ENCODE measurements around the gene POLA2.

POLA2 gene

GRCh38 chr11:65261591-65262380, at the start of gene POLA2:
Gene POLA2, plus strand, starts transcription at chr11:65261962. Its CDS starts 331 bp downstream, at chr11:65262293.
- H3K4me1 Mint-ChIP-seq (ENCODE audit: low read depth), result peaks cover 29% of the 10 kb centered on the region
- H3K27me3 Mint-ChIP-seq (ENCODE audit: low read depth), result no peaks in the 10 kb centered on the region
- H3K36me3 Mint-ChIP-seq (ENCODE audit: low read depth), result peaks cover 30% of the 10 kb centered on the region
- no peaks in the 10 kb centered on the region for H3K9me3 Mint-ChIP-seq
- H3K27ac Mint-ChIP-seq, result peak within 1 kb of the TSS; percentile 89
- H3K4me3 Mint-ChIP-seq, result peak within 1 kb of the TSS; percentile 96
- DNase-seq (ENCODE audit: low spot score), result peak; percentile 99

DNA sequence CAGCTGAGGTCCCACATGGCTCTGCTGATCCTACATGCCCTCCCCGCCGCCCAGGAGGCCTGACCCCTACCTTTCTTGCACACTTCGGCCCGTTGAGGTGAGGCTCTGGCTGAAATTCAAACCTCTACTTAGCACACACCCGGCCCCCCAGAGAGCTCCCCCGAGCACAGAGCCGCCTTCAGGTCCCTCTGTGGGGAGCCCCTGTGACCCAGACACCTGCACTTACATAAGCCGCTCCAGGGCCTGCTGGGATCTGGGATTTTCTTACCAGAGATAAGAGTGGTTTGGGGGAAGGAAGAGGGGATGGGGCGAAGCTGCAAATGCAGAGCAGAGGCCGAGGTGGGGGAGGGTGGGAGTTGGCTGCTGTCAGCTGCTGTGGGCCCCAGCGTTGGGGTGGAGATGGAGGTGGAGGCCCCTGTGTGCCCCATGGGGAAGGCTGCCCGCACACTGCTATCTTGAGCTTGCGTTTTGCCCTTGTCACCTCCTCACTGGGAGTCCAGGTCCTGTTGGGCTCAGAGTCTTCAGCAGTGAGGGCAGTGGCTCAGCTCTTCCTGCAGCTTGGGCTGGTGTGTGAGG, 49.4 kb upstream of the POLA2 start:
- DNase-seq (ENCODE audit: low spot score), result no peak
- Mint-ChIP-seq H3K36me3 (ENCODE audit: low read depth) (peaks cover 9% of the 10 kb centered on the region), H3K9me3 (no peaks in the 10 kb centered on the region), H3K4me3 (no peak overlapping the region), H3K27me3 (ENCODE audit: low read depth) (no peaks in the 10 kb centered on the region), H3K4me1 (ENCODE audit: low read depth) (peaks cover 14% of the 10 kb centered on the region), H3K27ac (no peak overlapping the region)

- peaks cover 9% of the 10 kb centered on the region for H3K36me3 Mint-ChIP-seq (ENCODE audit: low read depth)
- no peak overlapping the region for H3K27ac Mint-ChIP-seq
- peaks cover 14% of the 10 kb centered on the region for H3K4me1 Mint-ChIP-seq (ENCODE audit: low read depth)
- H3K4me3 Mint-ChIP-seq, result no peak overlapping the region
- H3K27me3 Mint-ChIP-seq (ENCODE audit: low read depth), result no peaks in the 10 kb centered on the region
- no peak for DNase-seq (ENCODE audit: low spot score)
- H3K9me3 Mint-ChIP-seq, result no peaks in the 10 kb centered on the region
Measured at GRCh38 chr11:65213322-65214211, 48.2 kb upstream of the POLA2 start.

DNA sequence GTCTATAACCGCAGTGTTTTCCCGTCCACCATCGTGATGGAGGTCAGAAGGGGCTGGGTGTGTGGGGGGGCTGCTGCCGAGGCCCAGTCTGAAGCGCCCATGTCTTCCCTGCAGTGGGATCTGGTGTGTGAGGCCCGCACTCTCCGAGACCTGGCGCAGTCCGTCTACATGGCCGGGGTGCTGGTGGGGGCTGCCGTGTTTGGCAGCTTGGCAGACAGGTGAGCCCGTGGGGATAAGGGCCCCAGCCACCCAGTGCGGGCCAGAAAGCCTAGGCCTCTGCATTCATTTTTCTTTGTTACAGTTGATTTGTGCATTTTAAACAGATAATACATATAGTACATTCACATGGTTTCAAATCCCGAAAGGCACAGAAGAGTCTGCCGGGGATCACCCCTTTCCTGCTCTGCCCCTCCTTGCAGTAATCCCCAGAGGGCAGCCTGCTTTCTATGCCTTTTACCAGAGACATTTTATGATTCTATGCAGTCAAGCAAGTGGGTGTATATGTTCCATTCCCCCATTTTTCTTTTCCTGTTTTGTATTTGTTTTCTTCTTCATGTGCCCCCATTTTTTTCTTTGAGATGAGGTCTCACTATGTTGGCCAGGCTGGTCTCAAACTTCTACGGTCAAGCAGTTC, 47.4 kb upstream of the POLA2 start:
- peaks cover 13% of the 10 kb centered on the region for H3K4me1 Mint-ChIP-seq (ENCODE audit: low read depth)
- no peak for DNase-seq (ENCODE audit: low spot score)
- H3K4me3 Mint-ChIP-seq, result peak overlapping the region; percentile 1
- peaks cover 3% of the 10 kb centered on the region for H3K36me3 Mint-ChIP-seq (ENCODE audit: low read depth)
- no peaks in the 10 kb centered on the region for H3K27me3 Mint-ChIP-seq (ENCODE audit: low read depth)
- peak overlapping the region; percentile 13 for H3K27ac Mint-ChIP-seq
- no peaks in the 10 kb centered on the region for H3K9me3 Mint-ChIP-seq

GRCh38 chr11:65215441-65216076, 46.2 kb upstream of the POLA2 start:
- peak; percentile 37 for DNase-seq (ENCODE audit: low spot score)
- Mint-ChIP-seq H3K27ac (peak overlapping the region; percentile 69), H3K4me3 (no peak overlapping the region)

GRCh38 chr11:65216830-65217229, 44.9 kb upstream of the POLA2 start:
- no peaks in the 10 kb centered on the region for H3K36me3 Mint-ChIP-seq (ENCODE audit: low read depth)
- no peak overlapping the region for H3K27ac Mint-ChIP-seq
- H3K9me3 Mint-ChIP-seq, result no peaks in the 10 kb centered on the region
- H3K27me3 Mint-ChIP-seq (ENCODE audit: low read depth), result no peaks in the 10 kb centered on the region
- H3K4me3 Mint-ChIP-seq, result no peak overlapping the region
- H3K4me1 Mint-ChIP-seq (ENCODE audit: low read depth), result peaks cover 22% of the 10 kb centered on the region
- DNase-seq (ENCODE audit: low spot score), result no peak

More at GRCh38 chr11:65215441-65216076, 46.2 kb upstream of the POLA2 start:
- Mint-ChIP-seq H3K9me3 (no peaks in the 10 kb centered on the region), H3K36me3 (ENCODE audit: low read depth) (no peaks in the 10 kb centered on the region), H3K27me3 (ENCODE audit: low read depth) (no peaks in the 10 kb centered on the region), H3K4me1 (ENCODE audit: low read depth) (peaks cover 22% of the 10 kb centered on the region)

DNA sequence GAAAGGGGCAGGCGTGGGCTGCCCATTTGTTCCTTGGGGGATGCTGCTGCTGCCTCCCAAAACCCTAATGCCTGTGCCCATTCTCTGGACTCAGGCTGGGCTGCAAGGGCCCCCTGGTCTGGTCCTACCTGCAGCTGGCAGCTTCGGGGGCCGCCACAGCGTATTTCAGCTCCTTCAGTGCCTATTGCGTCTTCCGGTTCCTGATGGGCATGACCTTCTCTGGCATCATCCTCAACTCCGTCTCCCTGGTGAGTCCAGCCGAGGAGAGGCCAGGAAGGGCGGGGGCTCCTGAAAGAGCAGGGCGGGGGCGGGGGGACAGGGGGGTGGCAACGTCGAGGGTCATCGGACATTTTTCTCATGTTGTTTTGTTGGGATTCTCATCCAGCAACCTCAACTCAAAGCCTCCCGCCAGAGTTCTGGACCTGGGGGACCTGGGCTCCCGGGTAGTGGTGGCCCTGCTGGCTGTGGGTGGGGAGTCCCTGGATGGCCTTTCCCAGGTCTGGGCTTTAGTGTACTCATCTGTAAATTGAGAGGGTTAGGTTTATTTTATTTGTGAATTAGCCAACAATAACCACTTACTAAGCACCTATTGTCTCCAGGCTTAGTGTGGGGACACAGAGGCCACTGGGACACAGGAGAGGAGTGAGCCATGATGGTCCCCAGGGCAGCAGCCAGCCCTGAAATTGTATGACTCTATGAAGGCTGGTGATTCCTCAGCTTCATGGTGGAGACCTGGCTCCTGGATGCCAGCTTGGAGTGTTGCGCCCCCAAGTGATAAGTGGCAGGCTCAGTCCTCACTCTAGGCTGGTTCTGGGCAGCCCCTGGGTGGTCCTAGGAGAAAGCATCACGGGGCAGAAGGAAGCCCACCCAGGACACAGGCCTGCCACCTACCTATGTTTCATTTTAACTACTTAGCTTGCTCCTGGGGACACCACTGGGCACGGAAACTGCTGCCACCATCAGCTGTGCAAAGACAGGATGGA, 44.0 kb upstream of the POLA2 start:
- Mint-ChIP-seq H3K36me3 (ENCODE audit: low read depth) (no peaks in the 10 kb centered on the region), H3K9me3 (no peaks in the 10 kb centered on the region), H3K27ac (no peak overlapping the region), H3K27me3 (ENCODE audit: low read depth) (peaks cover 5% of the 10 kb centered on the region), H3K4me1 (ENCODE audit: low read depth) (peaks cover 22% of the 10 kb centered on the region), H3K4me3 (no peak overlapping the region)
- no peak for DNase-seq (ENCODE audit: low spot score)

GRCh38 chr11:65218446-65218845, 43.3 kb upstream of the POLA2 start:
- no peak overlapping the region for H3K27ac Mint-ChIP-seq

GRCh38 chr11:65219930-65220213, 41.9 kb upstream of the POLA2 start:
- no peak for DNase-seq (ENCODE audit: low spot score)
- peaks cover 7% of the 10 kb centered on the region for H3K27me3 Mint-ChIP-seq (ENCODE audit: low read depth)
- peaks cover 15% of the 10 kb centered on the region for H3K4me1 Mint-ChIP-seq (ENCODE audit: low read depth)
- no peak overlapping the region for H3K4me3 Mint-ChIP-seq
- H3K36me3 Mint-ChIP-seq (ENCODE audit: low read depth), result no peaks in the 10 kb centered on the region
- no peaks in the 10 kb centered on the region for H3K9me3 Mint-ChIP-seq
- H3K27ac Mint-ChIP-seq, result no peak overlapping the region

More at GRCh38 chr11:65218446-65218845, 43.3 kb upstream of the POLA2 start:
- peaks cover 19% of the 10 kb centered on the region for H3K4me1 Mint-ChIP-seq (ENCODE audit: low read depth)
- no peak for DNase-seq (ENCODE audit: low spot score)
- H3K27me3 Mint-ChIP-seq (ENCODE audit: low read depth), result peaks cover 5% of the 10 kb centered on the region
- H3K9me3 Mint-ChIP-seq, result no peaks in the 10 kb centered on the region
- H3K36me3 Mint-ChIP-seq (ENCODE audit: low read depth), result no peaks in the 10 kb centered on the region
- H3K4me3 Mint-ChIP-seq, result no peak overlapping the region

GRCh38 chr11:65221026-65221425, 40.7 kb upstream of the POLA2 start:
- Mint-ChIP-seq H3K27ac (no peak overlapping the region), H3K4me3 (no peak overlapping the region), H3K4me1 (ENCODE audit: low read depth) (peaks cover 14% of the 10 kb centered on the region), H3K36me3 (ENCODE audit: low read depth) (no peaks in the 10 kb centered on the region), H3K27me3 (ENCODE audit: low read depth) (peaks cover 18% of the 10 kb centered on the region), H3K9me3 (no peaks in the 10 kb centered on the region)
- no peak for DNase-seq (ENCODE audit: low spot score)

DNA sequence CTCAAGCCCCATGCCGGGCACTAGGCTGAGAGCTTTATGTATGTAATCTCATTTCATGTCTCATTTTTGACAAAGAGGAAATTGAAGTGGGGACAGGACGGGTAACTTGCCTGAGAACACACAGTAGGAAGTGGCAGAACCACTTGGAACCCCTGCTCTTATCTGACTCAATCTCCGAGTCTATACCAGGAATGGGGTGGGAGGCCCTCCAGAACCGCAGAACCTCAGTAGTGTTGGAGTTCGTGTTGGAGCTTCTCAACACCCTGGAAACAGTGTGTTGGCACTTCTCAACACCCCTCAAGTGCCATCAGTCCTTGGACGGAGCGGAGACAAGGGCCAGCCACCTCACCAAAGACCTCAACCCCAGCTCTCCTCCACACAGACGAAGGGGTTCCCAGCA, 38.8 kb upstream of the POLA2 start:
- no peak overlapping the region for H3K4me3 Mint-ChIP-seq
- DNase-seq (ENCODE audit: low spot score), result no peak
- no peak overlapping the region for H3K27ac Mint-ChIP-seq
- H3K4me1 Mint-ChIP-seq (ENCODE audit: low read depth), result peaks cover 19% of the 10 kb centered on the region
- H3K36me3 Mint-ChIP-seq (ENCODE audit: low read depth), result no peaks in the 10 kb centered on the region
- H3K9me3 Mint-ChIP-seq, result no peaks in the 10 kb centered on the region
- H3K27me3 Mint-ChIP-seq (ENCODE audit: low read depth), result peaks cover 35% of the 10 kb centered on the region

GRCh38 chr11:65224930-65225278, 36.9 kb upstream of the POLA2 start:
- Mint-ChIP-seq H3K4me3 (peak overlapping the region; percentile 82), H3K9me3 (no peaks in the 10 kb centered on the region), H3K36me3 (ENCODE audit: low read depth) (no peaks in the 10 kb centered on the region), H3K27me3 (ENCODE audit: low read depth) (peaks cover 40% of the 10 kb centered on the region), H3K27ac (no peak overlapping the region), H3K4me1 (ENCODE audit: low read depth) (peaks cover 12% of the 10 kb centered on the region)
- no peak for DNase-seq (ENCODE audit: low spot score)

Measured in T-helper 2 cell treated with Interferon-gamma antibody and Interleukin-4, amounts not matched to agents 5 μg/mL and 100 μg/mL, for 36 hours (primary cell).